Epithelial cell of proximal tubule (primary cell): ENCODE measurements around the gene RIMBP2. TPM values are rescaled to one million over a fixed set of nuclear protein-coding genes. Genes with fewer than 3 reads are reported as not detected.

ENCODE experiments used
- DNase-seq: peaks from one replicate; pipeline ENCODE4 v3.0.0-alpha.2; 2011; ENCODE audit warnings: low read depth
- H3K4me3 ChIP-seq: 2 replicates; pipeline ENCODE4 v1.5.1; 2011; ENCODE audit warnings: low read depth, mild to moderate bottlenecking, low read length
- total RNA-seq: library from RNA; depleted of rRNA; stranded (reverse); fragments of >200 nt; gene quantifications from 2 replicates; pipeline ENCODE4 v1.2.3, GENCODE V29; 2015
- TF ChIP-seq, protein P1 (sequence below): conservative IDR thresholded peaks from 2 replicates; pipeline ENCODE4 v1.5.1; 2012; ENCODE audit warnings: low read depth, mild to moderate bottlenecking, low read length

The RIMBP2 gene
- total RNA-seq, 1 donor from 2014 or later: 0.98 TPM

GRCh38 chr12:130433834-130434233 lies 282.3 kb downstream of the RIMBP2 start:
- TF ChIP-seq, protein P1, sequence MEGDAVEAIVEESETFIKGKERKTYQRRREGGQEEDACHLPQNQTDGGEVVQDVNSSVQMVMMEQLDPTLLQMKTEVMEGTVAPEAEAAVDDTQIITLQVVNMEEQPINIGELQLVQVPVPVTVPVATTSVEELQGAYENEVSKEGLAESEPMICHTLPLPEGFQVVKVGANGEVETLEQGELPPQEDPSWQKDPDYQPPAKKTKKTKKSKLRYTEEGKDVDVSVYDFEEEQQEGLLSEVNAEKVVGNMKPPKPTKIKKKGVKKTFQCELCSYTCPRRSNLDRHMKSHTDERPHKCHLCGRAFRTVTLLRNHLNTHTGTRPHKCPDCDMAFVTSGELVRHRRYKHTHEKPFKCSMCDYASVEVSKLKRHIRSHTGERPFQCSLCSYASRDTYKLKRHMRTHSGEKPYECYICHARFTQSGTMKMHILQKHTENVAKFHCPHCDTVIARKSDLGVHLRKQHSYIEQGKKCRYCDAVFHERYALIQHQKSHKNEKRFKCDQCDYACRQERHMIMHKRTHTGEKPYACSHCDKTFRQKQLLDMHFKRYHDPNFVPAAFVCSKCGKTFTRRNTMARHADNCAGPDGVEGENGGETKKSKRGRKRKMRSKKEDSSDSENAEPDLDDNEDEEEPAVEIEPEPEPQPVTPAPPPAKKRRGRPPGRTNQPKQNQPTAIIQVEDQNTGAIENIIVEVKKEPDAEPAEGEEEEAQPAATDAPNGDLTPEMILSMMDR: no peak
- DNase-seq: no peak
- no peak overlapping the region for H3K4me3 ChIP-seq

- H3K4me3 ChIP-seq: no peak overlapping the region
- TF ChIP-seq, protein P1: no peak
- DNase-seq: no peak
These were observed 282.7 kb downstream of the RIMBP2 start for GRCh38 chr12:130433411-130433810.

GRCh38 chr12:130431176-130431575 lies 284.9 kb downstream of the RIMBP2 start:
- no peak overlapping the region for H3K4me3 ChIP-seq
- TF ChIP-seq, protein P1: no peak
- DNase-seq: no peak

DNA sequence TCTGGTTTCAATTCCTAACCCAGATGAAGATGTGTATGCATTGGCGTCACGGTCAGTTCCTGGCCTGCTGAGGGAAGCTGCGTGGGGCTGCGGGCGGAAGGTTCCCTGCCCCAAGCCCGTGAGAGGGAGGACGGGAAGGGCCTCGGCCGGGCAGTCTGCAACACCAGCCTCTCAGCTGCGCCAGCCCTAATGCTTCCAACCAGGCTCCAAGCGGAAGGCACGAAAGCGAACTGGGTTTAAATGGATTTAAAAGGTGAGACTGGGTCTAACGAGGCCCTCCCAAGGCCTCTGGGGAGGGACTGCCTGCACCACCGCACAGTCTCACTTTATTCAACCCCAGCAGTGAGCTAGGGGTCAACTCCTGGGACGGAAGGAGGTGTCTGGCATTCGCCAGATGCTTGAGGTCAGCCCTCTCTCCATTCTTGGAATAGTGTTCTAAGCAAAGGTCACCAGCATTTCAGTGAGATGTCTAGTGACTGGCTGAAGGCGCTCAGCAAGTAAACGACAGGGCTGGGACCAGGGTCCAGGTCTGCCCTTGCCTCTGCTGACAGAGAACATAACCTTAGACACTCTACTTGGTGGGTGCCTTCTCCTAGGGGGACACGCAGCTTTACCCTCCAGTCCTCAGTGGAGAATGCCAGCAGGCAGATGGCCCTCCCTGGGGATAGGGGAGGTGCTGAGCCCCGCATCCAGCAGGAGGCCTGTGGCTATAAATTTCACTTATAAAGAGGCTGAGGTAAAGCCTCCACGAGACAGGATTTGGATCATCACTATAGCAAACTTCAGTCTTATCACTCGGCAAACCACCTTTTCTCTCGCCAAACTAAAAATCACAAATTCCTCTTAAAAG lies 286.2 kb downstream of the RIMBP2 start:
- no peak for DNase-seq
- TF ChIP-seq, protein P1: no peak
- no peak overlapping the region for H3K4me3 ChIP-seq

GRCh38 chr12:130428116-130428515 lies 288.0 kb downstream of the RIMBP2 start:
- TF ChIP-seq, protein P1: no peak
- DNase-seq: no peak
- H3K4me3 ChIP-seq: no peak overlapping the region

- no peak overlapping the region for H3K4me3 ChIP-seq
- no peak for DNase-seq
- TF ChIP-seq, protein P1: no peak
These were observed 288.7 kb downstream of the RIMBP2 start for GRCh38 chr12:130427381-130427887.
